CD4-positive, alpha-beta T cell treated with Interleukin-15 for 4 hours (primary cell): Measurements from ENCODE around the gene UEVLD.

Experiments
- DNase-seq: peaks from one replicate; pipeline ENCODE4 v3.0.0-alpha.2; 2020; ENCODE audit warnings: low spot score

Gene UEVLD

DNA sequence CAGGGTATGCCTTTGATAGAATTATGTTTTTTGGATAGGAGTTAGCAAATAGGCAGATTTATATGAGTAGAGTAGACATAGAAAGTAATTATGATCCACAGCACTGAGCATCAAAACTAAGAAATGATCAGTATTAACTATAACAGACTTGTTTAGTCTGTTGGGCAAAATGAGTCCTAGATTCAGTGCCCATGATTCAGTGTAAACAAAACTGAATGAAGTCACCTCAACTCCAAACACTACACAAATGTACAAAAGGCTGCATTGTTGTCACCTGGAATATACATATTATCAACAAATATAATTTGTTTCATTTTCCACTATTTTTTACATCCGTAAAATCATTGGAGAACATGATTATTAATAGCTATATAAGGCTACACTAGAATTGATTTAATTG lies 6.7 kb downstream of the UEVLD start:
- no peak for DNase-seq

DNA sequence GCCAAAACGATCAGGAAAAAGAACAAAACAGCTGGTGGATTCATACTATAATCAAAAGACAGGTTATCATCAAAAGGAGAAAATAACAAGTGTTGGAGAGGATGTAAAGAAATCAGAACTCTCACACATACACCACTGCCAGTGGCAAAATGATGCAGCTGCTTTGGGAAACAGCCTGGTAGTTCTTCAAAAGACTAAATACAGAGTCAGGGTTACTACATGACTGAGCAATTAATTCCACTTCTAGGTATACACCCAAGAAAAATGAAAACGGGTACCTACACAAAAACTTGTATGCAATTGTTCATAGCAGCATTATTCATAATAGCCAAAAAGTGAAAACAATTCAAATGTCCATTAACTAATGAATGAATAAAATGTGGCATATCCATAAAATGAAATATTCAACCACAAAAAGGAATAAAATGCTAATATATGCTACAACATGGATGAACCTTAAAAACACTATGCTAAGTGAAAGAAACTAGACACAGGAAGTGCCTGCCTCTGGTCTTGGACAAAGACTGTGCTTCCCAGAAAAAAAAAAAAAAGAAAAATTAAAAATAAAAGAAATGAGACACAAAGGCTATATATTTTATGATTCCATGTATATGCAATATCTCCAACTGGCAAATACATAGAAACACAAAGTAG lies 8.3 kb downstream of the UEVLD start:
- no peak for DNase-seq

DNA sequence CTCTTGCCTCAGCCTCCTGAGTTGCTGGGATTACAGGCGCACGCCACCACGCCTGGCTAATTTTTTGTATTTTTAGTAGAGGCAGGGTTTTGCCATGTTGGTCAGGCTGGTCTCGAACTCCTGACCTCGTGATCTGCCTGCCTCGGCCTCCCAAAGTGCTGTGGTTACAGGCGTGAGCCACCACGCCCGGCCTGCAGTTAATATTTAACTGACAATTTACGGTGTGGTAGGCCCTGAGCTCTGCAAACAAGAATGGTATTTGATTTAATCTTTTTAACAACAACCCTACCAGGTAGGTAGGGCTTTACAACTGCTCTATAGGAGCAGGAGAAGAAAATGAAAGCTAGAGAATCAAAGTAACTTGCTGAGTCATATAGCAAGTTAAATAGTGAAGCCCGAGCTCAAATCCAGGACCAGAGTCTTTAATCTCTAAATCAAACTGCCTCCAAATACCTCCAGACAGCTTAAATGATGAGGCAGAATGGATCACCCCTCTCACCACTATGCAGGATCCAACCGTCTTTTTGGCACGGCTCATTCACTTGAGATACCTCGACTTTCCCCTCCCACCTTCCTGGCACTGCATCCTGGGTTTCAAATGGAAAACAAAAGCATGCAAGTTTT lies 9.4 kb downstream of the UEVLD start:
- DNase-seq: peak; percentile 37

DNA sequence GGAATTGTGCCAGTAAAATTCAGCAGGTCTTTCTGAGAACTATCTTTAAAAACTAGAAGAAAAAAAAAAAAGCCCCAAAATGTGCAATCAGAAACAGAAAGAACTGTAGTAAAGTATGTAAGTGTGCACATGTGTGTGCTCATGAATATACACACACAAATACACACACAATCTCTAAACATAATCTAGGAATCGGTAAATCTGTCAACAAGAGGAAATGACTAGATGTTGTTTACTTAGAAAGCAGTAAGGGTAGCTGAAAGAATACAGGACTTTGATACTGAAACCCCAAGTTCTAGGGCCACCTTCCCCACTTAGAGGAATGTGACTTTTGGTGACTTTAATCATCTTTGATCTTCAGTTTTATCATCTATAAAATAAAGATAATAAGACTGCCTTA lies 13.2 kb downstream of the UEVLD start:
- no peak for DNase-seq

DNA sequence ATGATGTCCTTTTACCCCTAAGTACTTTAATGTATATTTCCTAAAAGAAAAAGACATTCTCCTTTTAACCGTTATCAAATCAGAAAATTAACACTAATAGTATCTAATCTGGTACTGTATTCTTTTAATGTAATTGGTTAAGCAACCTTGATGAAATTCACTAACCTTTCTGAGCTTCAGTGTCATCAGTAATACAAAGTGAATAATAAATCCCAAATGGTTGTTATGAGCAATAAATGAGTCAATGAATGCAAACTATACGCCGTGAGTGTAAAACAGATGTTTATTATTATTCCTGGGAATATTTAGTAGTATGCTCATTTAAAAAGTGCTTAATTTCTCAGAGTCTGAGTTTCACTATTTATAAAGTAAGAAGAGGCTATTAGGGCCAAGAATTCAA lies 21.5 kb downstream of the UEVLD start:
- DNase-seq: no peak

DNA sequence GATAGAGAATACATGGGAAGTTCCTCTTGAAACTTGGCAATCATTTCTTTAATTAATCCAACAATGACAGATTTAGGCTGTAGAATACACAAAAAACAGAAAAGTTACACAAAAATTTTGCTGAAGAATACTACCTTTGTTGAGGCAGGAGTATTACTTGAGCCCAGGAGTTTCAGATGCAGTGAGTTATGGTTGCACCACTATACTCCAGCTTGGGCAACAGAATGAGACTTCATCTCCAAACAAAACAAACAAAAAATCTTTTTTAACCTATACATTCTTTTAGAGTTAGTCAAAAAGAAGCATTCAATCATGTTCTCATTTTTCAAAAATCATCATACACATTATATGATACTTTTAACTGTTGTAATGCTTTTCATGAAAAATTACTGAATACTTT lies 22.1 kb downstream of the UEVLD start:
- no peak for DNase-seq

DNA sequence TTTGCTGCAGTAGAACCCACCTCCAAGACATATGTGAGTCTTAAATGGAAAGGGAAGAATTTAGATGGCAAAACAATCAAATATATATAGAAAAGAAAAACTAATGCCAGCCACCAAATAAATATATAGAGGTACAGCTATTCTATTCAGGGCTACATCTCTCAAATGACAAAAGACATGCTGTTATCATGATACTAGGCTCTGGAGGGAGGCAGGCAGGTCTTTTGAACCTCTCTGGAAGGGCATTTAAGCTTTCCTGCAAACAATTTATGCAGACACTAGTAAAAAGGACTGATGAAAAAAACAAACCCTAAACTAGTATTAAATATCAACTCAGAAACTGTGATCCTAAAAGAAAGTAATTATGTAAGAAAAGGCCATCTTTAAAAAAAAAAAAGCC lies 24.4 kb downstream of the UEVLD start:
- no peak for DNase-seq

DNA sequence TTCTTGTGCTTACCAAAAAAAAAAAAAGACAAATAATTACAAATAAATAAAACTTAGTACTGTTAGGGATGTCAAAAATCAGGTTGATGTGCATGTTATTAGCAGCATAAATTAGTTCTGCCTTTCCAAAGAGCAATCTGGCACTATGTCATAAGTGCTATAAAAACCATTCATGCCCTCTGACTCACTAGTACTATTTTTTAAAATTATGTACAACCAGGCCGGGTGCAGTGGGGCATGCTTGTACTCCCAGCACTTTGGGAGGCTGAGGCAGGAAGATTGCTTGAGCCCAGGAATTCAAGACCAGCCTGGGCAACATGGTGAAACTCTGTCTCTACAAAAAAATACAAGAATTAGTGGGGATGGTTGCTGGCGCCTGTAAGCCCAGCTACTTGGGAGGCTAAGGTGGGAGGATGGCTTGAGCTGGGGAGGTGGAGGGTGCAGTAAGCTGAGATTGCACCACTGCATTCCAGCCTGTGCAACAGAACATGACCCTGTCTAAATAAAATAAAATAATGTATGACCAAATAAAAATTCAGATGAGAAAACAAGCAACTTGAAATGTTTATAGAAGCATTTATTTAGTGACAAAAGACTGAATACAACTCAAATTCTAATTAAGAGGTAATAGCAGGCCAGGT lies 25.3 kb downstream of the UEVLD start:
- DNase-seq: no peak

DNA sequence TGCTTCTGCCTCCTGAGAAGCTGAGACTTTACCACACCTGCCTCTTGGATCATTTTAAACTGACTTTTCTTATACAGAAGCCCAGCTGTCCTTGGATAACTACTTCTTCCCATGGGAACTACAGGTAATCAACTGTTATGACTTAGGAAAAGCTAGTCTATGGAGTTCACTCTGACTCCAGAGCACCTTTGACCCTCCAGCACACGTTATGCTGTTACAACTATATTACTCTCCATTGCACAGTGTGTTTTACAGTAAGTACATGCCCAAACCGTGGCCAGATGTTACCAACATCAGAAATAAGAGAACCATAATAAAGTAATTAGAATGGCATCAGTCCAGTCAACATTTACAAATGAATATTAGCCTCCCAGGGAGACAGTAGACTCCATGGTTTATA lies 40.5 kb downstream of the UEVLD start:
- no peak for DNase-seq

DNA sequence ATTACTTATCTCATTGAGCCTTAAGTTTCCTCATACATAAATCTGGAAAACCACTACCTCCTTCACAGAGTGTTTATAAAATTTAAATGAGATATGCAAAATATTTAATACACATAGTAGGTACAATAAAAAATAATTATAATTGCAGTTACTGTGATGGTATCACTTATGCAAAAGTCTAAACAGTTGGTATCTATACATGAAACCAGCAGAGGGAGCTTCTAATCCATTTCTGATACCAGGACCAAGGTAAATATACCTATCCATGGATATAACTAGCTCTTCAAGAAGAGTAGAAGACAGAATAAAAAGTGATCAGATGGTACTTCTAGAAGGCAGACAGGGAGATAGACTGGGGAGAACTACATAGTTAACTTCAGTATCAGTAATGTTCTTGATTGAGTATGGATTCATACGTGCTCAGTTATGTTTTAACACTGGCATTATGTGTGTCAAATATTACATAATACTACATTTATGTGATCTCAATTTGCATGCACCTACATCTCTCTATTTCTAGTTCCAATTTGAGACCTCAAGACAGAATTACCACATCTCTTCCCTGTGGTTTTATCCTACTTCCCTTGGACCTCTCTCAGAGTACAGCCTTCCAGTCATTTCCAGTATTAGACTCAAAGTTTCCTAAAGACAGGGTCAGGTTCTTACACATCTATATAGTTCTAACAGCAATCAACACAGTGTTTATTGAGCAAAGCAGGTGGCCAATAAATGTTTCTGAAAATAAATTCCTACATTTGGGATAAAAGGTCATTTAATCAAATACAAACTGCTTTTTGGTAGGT lies 48.1 kb downstream of the UEVLD start:
- DNase-seq: peak; percentile 57

DNA sequence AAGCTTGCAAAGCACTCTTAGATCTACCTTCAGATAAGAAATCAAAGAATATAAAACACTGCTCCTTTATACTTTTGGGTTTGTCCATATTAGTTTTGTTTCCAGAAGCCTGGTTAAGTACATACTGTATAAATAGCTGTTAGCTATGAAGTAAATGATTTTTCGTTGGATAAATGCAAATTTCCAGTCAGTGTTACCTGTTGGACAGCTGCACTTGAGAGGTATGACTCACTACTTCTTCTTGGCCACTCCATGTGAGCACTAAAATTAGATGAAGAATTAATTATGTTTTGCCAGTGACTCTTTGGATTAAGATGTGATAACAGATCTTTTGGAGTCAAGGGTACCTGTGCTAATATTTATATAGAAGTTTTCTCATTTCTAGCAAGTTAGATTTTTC lies 52.3 kb downstream of the UEVLD start:
- DNase-seq: no peak

DNA sequence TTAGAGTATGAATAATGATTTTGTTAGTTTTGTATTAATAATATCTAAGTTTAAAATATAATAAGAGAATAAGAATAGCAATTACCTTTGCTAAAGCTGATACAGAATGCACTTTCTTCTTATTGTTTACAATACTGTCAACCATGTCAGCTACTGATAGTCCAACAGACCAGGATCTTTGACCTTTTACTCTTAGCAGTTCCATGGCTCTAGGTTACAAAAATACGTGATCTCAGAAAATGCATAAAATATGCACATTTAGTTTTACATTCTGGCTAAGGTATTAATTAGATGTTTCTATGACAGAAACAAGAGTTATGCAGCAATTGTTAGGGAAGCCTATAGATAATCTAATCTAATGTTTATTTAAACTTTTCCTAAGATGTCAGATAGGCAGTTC lies 54.3 kb downstream of the UEVLD start:
- DNase-seq: no peak

DNA sequence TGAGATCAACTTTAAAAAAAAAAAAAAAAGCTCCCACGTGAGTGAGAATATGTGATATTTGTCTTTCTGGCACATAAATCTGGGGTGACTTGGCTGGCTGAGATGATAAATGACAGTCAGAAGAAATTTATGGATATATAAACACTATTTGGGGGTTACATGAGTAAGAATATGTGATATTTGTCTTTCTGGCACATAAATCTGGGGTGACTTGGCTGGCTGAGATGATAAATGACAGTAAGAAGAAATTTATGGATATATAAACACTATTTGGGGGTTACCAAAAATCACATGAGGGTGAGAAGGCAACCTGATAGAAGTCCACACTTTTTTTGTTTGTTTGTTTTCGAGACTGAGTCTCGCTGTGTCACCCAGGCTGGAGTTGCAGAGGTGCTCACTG lies 55.2 kb downstream of the UEVLD start:
- no peak for DNase-seq

DNA sequence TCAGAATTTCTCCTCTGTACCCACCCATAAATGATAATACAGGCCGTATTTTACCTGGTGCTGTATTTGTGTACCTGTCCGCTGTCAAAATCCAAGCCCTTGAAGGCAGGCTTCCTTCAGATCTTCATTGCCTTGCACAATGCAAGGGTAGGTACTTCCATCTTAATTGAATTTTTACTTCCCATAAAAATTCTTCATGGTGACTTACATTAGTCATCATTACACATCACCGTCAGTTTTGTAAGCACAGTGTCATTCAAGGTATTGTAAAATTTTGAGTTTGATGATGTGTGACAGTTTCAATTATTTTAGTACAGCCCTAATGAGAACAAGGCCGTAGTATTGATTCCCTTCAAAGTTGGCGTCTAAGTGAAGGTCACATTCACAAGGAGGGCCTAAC lies 61.0 kb downstream of the UEVLD start:
- DNase-seq: peak; percentile 1

DNA sequence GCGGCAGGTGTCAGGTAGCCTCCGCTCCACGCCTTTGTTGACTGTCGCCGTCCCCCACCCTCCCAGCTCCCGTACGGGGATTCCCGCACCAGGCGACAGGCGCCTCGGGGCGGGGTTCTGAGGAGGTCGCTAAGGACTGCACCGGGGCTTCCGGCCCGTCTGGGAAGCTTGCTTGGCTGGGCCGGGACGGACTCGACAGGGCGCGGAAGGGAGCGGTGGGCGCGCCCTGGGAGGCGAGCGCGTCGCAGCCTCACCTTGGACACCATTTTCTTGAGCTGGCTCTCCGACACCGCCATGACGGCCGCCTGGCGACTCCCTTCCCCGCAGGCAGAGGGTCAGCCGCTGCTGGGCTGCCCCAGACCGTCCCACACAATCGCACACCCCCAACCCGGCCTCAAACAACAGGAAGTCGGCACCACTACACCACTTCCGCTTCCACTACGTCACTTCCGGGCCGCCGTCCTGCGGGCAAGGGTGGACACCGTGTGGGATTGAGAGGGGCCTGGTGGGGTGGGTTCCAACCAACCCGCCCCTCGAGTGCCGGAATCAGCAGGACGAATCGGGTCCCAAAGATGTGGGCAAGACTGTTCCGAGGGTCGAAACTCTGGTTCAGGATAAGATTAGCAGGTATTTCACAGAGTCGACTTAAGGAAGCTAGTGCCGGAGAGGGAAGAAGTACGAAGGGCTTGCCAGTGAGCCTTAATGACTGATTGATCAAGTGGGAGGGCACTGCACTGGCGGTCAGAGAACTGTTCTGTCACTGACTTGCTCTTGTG lies 61.8 kb downstream of the UEVLD start, which contains the start of gene TSG101:
TSG101 (minus strand) TSS at position 422 of the 776 bp plus-strand sequence; CDS start at position 296, 126 bp downstream.
- DNase-seq: peak; percentile 91

DNA sequence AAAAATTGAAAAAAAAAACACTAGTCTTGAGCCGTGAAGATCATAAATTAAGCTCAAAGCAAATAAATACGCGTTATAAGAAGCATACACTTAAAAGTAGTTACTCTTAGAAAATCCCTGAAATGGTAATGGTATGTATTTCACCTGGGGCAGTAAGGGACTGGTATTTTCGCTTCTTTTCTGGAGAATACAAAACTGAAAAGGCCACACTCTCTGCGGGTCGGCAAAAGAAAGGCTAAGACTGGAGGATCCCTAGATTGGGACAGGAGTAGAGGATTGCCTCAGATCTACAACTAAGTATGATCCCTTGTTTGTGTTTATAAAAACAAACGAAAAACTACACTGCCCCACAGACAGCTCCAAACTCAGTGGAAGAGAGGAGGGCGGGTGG lies 62.4 kb downstream of the UEVLD start:
- DNase-seq: no peak

DNA sequence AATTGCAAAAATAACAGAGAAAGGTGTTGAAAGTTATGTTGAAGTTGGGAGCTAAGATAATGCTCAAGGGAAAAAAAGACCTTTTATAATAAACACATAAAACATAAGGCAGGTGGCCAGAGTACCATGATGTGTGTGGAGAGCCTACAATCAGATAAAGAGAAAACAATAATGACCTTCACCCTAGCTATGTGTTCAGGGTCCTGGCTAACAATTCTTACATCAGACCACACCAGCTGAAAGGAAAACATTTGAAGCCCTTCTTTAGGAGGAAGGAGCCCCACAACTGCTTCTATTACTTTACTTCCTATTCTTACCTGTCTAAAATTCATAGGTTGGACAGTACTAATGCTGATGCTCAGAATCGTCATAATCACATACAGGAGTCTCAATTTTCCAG lies 64.3 kb downstream of the UEVLD start:
- no peak for DNase-seq

DNA sequence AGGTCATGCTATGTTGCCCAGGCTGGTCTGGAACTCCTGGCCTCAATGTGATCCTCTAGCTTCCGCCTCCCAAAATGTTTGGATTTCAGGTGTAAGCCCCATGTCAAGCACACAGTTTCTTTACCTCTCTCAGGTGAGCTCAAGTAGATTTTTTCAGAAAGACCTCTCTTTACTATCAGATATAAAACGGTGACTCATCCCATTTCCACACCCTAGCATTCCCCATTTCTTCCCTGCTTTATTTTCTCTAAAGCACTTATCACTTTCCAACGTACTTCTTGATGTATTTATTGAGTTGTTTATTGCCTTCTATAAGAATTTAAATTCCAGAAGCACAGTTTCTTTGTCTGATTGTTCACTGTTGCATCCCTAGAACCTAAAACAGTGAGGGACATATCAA lies 65.5 kb downstream of the UEVLD start:
- DNase-seq: no peak

DNA sequence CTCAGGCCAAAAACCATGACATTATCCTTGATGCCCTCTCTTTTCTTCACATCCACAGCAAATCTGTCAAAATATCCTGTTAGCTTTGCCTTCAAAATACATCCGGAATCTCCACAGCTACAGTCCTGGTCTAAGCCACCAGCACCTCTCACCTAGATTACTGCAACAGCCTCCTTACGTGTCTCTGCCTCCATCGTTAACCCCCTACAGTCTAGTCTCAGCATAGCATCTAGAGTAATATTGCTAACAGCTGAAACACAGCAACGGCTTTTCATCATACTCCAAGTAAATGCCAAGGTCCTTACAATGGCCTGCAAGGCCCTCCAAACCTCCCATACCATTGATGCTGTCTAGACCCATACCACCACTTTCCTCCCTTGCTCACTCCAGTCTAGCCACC lies 66.1 kb downstream of the UEVLD start:
- DNase-seq: no peak

DNA sequence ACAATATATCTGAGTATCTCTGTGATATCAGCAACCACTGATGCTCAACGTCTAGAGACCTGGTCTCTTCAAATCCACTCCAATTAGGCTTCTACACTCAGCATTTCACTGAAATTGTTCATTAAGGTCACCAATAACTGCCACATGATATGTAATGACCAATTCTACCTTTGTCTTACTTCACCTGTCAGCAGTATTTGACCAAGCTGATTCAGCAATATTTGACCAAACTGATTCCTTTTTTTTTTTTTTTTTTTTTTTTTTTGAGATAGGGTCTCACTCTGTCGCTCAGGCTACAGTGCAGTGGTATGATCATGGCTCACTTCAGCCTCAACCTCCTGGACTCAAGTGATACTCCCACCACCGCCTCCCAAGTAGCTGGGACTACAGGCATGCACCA lies 67.4 kb downstream of the UEVLD start:
- no peak for DNase-seq

DNA sequence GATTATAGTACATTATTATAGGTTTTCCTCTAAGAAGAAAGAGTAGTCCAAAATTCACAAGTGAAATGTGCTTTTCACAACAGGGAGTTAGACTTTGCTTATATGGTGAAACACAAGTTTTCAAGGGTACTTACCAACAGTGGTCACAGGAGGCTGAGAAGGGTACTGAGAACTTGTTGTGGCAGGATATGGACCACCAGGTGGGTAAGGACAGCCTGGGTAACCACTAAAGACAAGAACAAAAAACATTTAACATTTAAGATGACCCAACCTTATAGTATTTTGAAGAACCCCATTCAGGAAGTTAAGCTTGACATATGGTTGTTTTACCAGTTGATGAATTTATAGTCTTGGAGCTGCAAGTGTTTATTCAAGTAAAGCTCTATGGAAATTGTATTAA lies 86.2 kb downstream of the UEVLD start:
- no peak for DNase-seq

DNA sequence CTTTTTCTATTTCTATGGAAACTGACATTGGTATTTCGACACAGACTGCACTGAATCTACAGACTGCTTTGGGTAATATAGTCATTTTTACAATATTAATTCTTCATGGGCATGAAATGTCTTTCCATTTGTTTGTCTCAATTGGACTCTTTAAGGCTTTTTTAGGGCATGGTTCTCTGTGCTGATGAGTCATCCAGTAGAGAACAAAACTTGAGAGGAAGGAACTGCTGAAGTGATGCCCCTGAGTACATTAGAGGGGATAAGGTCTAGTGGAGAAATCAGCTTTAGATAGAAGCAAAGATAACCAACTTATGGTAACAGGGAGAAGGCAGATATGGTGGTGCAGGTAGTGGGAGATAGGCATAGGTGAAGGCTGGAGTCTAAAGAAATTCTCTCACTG lies 86.9 kb downstream of the UEVLD start:
- no peak for DNase-seq
